Measurements from ENCODE around the gene ST6GAL1.

DNA sequence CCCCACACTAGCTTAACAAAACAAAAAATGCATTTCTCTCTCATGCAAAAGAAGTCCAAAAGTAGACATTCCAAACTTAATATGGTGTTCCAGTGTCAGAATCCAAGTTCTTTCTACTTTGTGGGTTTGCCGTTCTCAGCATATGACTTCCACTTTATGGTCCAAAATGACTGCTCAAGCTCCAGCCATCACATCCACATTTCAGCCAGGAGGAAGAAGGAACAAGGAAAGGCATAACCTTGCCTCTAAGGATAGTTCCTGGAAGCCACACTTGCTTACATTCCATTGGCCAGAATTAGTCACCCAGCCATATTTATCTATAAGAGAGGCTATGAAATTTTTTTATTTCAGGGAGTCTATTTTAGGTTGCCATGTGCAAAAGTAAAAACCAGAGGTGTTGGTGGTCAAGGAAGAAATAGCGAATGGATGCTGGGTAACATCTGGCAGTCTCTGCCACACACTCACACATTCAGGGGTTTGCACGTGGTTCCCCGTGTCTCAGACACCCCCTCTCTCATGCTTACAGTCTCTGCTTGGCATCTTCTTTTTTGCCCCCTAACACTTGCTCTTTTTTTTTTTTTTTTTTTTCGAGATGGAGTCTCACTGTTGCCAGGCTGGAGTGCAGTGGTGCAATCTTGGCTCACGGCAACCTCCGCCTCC is 139.7 kb downstream of the ST6GAL1 start:
- TF ChIP-seq, protein P1, sequence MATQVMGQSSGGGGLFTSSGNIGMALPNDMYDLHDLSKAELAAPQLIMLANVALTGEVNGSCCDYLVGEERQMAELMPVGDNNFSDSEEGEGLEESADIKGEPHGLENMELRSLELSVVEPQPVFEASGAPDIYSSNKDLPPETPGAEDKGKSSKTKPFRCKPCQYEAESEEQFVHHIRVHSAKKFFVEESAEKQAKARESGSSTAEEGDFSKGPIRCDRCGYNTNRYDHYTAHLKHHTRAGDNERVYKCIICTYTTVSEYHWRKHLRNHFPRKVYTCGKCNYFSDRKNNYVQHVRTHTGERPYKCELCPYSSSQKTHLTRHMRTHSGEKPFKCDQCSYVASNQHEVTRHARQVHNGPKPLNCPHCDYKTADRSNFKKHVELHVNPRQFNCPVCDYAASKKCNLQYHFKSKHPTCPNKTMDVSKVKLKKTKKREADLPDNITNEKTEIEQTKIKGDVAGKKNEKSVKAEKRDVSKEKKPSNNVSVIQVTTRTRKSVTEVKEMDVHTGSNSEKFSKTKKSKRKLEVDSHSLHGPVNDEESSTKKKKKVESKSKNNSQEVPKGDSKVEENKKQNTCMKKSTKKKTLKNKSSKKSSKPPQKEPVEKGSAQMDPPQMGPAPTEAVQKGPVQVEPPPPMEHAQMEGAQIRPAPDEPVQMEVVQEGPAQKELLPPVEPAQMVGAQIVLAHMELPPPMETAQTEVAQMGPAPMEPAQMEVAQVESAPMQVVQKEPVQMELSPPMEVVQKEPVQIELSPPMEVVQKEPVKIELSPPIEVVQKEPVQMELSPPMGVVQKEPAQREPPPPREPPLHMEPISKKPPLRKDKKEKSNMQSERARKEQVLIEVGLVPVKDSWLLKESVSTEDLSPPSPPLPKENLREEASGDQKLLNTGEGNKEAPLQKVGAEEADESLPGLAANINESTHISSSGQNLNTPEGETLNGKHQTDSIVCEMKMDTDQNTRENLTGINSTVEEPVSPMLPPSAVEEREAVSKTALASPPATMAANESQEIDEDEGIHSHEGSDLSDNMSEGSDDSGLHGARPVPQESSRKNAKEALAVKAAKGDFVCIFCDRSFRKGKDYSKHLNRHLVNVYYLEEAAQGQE (IDR thresholded peaks at IDR 0.05; ENCODE audit: unreplicated experiment): no peak
- TF ChIP-seq JUNB (IDR thresholded peaks at IDR 0.05; ENCODE audit: unreplicated experiment): no peak
- TF ChIP-seq, protein P2, sequence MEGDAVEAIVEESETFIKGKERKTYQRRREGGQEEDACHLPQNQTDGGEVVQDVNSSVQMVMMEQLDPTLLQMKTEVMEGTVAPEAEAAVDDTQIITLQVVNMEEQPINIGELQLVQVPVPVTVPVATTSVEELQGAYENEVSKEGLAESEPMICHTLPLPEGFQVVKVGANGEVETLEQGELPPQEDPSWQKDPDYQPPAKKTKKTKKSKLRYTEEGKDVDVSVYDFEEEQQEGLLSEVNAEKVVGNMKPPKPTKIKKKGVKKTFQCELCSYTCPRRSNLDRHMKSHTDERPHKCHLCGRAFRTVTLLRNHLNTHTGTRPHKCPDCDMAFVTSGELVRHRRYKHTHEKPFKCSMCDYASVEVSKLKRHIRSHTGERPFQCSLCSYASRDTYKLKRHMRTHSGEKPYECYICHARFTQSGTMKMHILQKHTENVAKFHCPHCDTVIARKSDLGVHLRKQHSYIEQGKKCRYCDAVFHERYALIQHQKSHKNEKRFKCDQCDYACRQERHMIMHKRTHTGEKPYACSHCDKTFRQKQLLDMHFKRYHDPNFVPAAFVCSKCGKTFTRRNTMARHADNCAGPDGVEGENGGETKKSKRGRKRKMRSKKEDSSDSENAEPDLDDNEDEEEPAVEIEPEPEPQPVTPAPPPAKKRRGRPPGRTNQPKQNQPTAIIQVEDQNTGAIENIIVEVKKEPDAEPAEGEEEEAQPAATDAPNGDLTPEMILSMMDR (conservative IDR thresholded peaks at IDR 0.05; ENCODE audit: low read depth in 2 of 2): no peak
- TF ChIP-seq POLR2AphosphoS5 (IDR thresholded peaks at IDR 0.05; ENCODE audit: low read depth): no peak
- TF ChIP-seq EZH2phosphoT487 (IDR thresholded peaks at IDR 0.05; ENCODE audit: unreplicated experiment): no peak
- TF ChIP-seq, protein P3, sequence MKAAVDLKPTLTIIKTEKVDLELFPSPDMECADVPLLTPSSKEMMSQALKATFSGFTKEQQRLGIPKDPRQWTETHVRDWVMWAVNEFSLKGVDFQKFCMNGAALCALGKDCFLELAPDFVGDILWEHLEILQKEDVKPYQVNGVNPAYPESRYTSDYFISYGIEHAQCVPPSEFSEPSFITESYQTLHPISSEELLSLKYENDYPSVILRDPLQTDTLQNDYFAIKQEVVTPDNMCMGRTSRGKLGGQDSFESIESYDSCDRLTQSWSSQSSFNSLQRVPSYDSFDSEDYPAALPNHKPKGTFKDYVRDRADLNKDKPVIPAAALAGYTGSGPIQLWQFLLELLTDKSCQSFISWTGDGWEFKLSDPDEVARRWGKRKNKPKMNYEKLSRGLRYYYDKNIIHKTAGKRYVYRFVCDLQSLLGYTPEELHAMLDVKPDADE (IDR thresholded peaks at IDR 0.05): no peak
- no peak for TF ChIP-seq EZH2 (IDR thresholded peaks at IDR 0.05; ENCODE audit: low read depth, unreplicated experiment)
- no peak for TF ChIP-seq CREB1 (CRISPR knock-in tag; IDR thresholded peaks at IDR 0.05; ENCODE audit: low read depth)
